HepG2 (cell line): ENCODE measurements around the gene CBLN3. TPM values are rescaled to one million over a fixed set of nuclear protein-coding genes. Genes with fewer than 3 reads are reported as not detected.
A peak's percentile ranks its signal among the peaks of the same experiment; 100 is the strongest.

Experiments used
- ASH2L ChIP-seq: fragments of 300-600, 200-600 bp; sonication (generic); IDR thresholded peaks from 2 replicates; pipeline ENCODE4 v1.7.0; 2017; ENCODE audit warnings: low read depth, mild to moderate bottlenecking, moderate library complexity, mixed read lengths, low read length; ENCODE audit not compliant: insufficient read length
- FOXO4 ChIP-seq: sonication (generic); formaldehyde crosslinking; conservative IDR thresholded peaks from 2 replicates; pipeline ENCODE4 v1.8.1; 2023; ENCODE audit warnings: missing genetic modification reagents
- KAT8 ChIP-seq: IDR thresholded peaks from 2 replicates; pipeline ENCODE4 v1.6.1; 2016; ENCODE audit warnings: missing genetic modification reagents, missing compliant biosample characterization
- NFIB ChIP-seq: sonication (generic); formaldehyde crosslinking; IDR thresholded peaks from 2 replicates; pipeline ENCODE4 v1.9.0; 2021; ENCODE audit warnings: missing genetic modification reagents, mild to moderate bottlenecking, borderline replicate concordance
- PHF20 ChIP-seq: sonication (generic); formaldehyde crosslinking; IDR thresholded peaks from 2 replicates; pipeline ENCODE4 v1.5.0; 2020; ENCODE audit warnings: mild to moderate bottlenecking, missing genetic modification reagents
- RAD51 ChIP-seq: fragments of 450-650 bp; IDR thresholded peaks from 2 replicates; pipeline ENCODE4 v1.6.1; 2016; ENCODE audit warnings: borderline replicate concordance
- RBAK ChIP-seq: sonication (generic); formaldehyde crosslinking; IDR thresholded peaks from 2 replicates; pipeline ENCODE4 v1.5.1; 2020; ENCODE audit warnings: mild to moderate bottlenecking, missing genetic modification reagents
- SPEN ChIP-seq: sonication (generic); formaldehyde crosslinking; IDR thresholded peaks from 2 replicates; pipeline ENCODE4 v1.5.1; 2020; ENCODE audit warnings: low read depth, mild to moderate bottlenecking, missing genetic modification reagents
- ZNF720 ChIP-seq: sonication (generic); formaldehyde crosslinking; IDR thresholded peaks from 2 replicates; pipeline ENCODE4 v1.4.0; 2020; ENCODE audit warnings: missing genetic modification reagents
- ZSCAN22 ChIP-seq: sonication (generic); formaldehyde crosslinking; IDR thresholded peaks from 2 replicates; pipeline ENCODE4 v1.4.0; 2020; ENCODE audit warnings: mild to moderate bottlenecking, missing genetic modification reagents
- polyA plus RNA-seq, 8 experiments: library from polyadenylated mRNA; depleted of rRNA in 3 of 8; stranded (reverse) in 7 of 8; unstranded in 1 of 8; fragments of >200 nt; fragmentation: Illumina TruSeq in 4 of 8; extraction: Trizol in 4 of 8; gene quantifications; 2 replicates each; pipeline versions ENCODE4 v1.2.1 to v1.2.3, GENCODE V29; 2011 to 2016; ENCODE audit warnings: low read depth in 4 of 8, missing spikeins in 1 of 8, mixed read lengths in 1 of 8; ENCODE audit not compliant: insufficient read depth in 1 of 8
- total RNA-seq, 5 experiments: library from RNA; depleted of rRNA; stranded (reverse); fragments of >200 nt; fragmentation: Illumina TruSeq; extraction: Trizol; gene quantifications; 2 replicates each; pipeline ENCODE4 v1.2.3, GENCODE V29; 2016; ENCODE audit warnings: low read depth in 1 of 5
- TF ChIP-seq, protein P1 (sequence below): sonication (generic); formaldehyde crosslinking; IDR thresholded peaks from 2 replicates; pipeline ENCODE4 v1.4.0; 2020; ENCODE audit warnings: missing genetic modification reagents
- TF ChIP-seq, protein P2 (sequence below): sonication (generic); formaldehyde crosslinking; IDR thresholded peaks from 2 replicates; pipeline ENCODE4 v1.4.0; 2020; ENCODE audit warnings: low read depth, missing genetic modification reagents
- TF ChIP-seq, protein P3 (sequence below): sonication (generic); formaldehyde crosslinking; IDR thresholded peaks from 2 replicates; pipeline ENCODE4 v1.4.0; 2020; ENCODE audit warnings: mild to moderate bottlenecking, missing genetic modification reagents
- TF ChIP-seq, protein P4 (sequence below): sonication (generic); formaldehyde crosslinking; IDR thresholded peaks from 2 replicates; pipeline ENCODE4 v1.8.0; 2022; ENCODE audit warnings: mild to moderate bottlenecking, missing genetic modification reagents, moderate library complexity
- TF ChIP-seq, protein P5 (sequence below), 2 experiments: fragments of 450-650 bp in 1 of 2; sonication (generic) in 1 of 2; formaldehyde crosslinking; IDR thresholded peaks; 2 replicates each; pipeline versions ENCODE4 v1.5.0 to v1.8.0; 2020 to 2022; ENCODE audit warnings: mild to moderate bottlenecking in 1 of 2, missing genetic modification reagents in 1 of 2

Gene CBLN3
- total and polyA plus RNA-seq, 2 of the 13 experiments (the other 11 are each of a cell fraction or from before 2014, with no cell fraction given), result 0.66 to 0.98 TPM

DNA sequence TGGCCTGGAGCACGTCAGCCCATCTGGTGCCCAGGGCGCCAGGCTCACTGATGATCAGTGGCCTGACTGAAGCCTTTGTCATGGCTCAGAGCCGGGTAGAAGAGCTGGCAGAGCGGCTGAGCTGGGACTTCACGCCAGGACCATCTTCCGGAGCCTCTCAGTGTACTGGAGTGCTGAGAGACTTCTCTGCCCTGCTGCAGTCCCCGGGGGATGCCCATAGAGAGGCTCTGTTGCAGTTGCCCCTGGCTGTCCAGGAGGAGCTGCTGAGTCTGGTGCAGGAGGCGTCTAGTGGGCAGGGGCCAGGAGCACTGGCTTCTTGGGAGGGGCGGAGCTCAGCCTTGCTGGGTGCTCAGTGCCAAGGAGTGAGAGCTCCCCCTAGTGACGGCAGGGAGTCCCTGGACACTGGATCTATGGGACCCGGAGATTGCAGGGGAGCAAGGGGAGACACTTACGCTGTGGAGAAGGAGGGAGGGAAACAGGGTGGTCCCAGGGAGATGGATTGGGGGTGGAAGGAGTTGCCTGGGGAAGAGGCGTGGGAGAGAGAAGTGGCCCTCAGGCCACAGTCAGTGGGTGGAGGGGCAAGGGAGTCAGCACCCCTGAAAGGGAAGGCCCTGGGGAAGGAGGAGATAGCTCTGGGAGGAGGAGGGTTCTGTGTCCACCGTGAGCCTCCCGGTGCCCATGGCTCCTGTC is 2.2 kb upstream of the CBLN3 start (continued):
- TF ChIP-seq ZSCAN22, result no peak
- TF ChIP-seq, protein P1, sequence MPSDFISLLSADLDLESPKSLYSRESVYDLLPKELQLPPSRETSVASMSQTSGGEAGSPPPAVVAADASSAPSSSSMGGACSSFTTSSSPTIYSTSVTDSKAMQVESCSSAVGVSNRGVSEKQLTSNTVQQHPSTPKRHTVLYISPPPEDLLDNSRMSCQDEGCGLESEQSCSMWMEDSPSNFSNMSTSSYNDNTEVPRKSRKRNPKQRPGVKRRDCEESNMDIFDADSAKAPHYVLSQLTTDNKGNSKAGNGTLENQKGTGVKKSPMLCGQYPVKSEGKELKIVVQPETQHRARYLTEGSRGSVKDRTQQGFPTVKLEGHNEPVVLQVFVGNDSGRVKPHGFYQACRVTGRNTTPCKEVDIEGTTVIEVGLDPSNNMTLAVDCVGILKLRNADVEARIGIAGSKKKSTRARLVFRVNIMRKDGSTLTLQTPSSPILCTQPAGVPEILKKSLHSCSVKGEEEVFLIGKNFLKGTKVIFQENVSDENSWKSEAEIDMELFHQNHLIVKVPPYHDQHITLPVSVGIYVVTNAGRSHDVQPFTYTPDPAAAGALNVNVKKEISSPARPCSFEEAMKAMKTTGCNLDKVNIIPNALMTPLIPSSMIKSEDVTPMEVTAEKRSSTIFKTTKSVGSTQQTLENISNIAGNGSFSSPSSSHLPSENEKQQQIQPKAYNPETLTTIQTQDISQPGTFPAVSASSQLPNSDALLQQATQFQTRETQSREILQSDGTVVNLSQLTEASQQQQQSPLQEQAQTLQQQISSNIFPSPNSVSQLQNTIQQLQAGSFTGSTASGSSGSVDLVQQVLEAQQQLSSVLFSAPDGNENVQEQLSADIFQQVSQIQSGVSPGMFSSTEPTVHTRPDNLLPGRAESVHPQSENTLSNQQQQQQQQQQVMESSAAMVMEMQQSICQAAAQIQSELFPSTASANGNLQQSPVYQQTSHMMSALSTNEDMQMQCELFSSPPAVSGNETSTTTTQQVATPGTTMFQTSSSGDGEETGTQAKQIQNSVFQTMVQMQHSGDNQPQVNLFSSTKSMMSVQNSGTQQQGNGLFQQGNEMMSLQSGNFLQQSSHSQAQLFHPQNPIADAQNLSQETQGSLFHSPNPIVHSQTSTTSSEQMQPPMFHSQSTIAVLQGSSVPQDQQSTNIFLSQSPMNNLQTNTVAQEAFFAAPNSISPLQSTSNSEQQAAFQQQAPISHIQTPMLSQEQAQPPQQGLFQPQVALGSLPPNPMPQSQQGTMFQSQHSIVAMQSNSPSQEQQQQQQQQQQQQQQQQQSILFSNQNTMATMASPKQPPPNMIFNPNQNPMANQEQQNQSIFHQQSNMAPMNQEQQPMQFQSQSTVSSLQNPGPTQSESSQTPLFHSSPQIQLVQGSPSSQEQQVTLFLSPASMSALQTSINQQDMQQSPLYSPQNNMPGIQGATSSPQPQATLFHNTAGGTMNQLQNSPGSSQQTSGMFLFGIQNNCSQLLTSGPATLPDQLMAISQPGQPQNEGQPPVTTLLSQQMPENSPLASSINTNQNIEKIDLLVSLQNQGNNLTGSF (CRISPR knock-in tag), result 0 out of 2 replicates have a peak, but pooled peaks have one; percentile 30
- peak; percentile 51; the same call in 1 of the 2 replicates for TF ChIP-seq KAT8
- no peak for TF ChIP-seq PHF20 (CRISPR knock-in tag)
- TF ChIP-seq FOXO4 (CRISPR knock-in tag), result 0 out of 2 replicates have a peak, but pooled peaks have one; percentile 86
- peak; percentile 45; the same call in 1 of the 2 replicates for TF ChIP-seq RBAK (CRISPR knock-in tag)
- TF ChIP-seq, protein P2, sequence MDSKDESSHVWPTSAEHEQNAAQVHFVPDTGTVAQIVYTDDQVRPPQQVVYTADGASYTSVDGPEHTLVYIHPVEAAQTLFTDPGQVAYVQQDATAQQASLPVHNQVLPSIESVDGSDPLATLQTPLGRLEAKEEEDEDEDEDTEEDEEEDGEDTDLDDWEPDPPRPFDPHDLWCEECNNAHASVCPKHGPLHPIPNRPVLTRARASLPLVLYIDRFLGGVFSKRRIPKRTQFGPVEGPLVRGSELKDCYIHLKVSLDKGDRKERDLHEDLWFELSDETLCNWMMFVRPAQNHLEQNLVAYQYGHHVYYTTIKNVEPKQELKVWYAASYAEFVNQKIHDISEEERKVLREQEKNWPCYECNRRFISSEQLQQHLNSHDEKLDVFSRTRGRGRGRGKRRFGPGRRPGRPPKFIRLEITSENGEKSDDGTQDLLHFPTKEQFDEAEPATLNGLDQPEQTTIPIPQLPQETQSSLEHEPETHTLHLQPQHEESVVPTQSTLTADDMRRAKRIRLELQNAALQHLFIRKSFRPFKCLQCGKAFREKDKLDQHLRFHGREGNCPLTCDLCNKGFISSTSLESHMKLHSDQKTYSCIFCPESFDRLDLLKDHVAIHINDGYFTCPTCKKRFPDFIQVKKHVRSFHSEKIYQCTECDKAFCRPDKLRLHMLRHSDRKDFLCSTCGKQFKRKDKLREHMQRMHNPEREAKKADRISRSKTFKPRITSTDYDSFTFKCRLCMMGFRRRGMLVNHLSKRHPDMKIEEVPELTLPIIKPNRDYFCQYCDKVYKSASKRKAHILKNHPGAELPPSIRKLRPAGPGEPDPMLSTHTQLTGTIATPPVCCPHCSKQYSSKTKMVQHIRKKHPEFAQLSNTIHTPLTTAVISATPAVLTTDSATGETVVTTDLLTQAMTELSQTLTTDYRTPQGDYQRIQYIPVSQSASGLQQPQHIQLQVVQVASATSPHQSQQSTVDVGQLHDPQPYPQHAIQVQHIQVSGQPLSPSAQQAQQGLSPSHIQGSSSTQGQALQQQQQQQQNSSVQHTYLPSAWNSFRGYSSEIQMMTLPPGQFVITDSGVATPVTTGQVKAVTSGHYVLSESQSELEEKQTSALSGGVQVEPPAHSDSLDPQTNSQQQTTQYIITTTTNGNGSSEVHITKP (CRISPR knock-in tag), result peak; percentile 62; the same call in 1 of the 2 replicates
- TF ChIP-seq, protein P3, sequence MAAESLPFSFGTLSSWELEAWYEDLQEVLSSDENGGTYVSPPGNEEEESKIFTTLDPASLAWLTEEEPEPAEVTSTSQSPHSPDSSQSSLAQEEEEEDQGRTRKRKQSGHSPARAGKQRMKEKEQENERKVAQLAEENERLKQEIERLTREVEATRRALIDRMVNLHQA (CRISPR knock-in tag), result no peak
- TF ChIP-seq, protein P4, sequence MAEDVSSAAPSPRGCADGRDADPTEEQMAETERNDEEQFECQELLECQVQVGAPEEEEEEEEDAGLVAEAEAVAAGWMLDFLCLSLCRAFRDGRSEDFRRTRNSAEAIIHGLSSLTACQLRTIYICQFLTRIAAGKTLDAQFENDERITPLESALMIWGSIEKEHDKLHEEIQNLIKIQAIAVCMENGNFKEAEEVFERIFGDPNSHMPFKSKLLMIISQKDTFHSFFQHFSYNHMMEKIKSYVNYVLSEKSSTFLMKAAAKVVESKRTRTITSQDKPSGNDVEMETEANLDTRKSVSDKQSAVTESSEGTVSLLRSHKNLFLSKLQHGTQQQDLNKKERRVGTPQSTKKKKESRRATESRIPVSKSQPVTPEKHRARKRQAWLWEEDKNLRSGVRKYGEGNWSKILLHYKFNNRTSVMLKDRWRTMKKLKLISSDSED (CRISPR knock-in tag), result no peak
- peak; percentile 65; the same call in 1 of the 2 replicates for TF ChIP-seq SPEN (CRISPR knock-in tag)
- no peak for TF ChIP-seq ZNF720
- TF ChIP-seq ASH2L, result no peak
- TF ChIP-seq NFIB (CRISPR knock-in tag), result no peak
- no peak for TF ChIP-seq RAD51
- TF ChIP-seq, protein P5, sequence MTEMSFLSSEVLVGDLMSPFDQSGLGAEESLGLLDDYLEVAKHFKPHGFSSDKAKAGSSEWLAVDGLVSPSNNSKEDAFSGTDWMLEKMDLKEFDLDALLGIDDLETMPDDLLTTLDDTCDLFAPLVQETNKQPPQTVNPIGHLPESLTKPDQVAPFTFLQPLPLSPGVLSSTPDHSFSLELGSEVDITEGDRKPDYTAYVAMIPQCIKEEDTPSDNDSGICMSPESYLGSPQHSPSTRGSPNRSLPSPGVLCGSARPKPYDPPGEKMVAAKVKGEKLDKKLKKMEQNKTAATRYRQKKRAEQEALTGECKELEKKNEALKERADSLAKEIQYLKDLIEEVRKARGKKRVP (CRISPR knock-in tag; IDR thresholded peaks at IDR 0.05), result peak in 1 of 2 experiments; percentile 45; a peak in 1 of 4 replicates
